GM18507 (cell line): Measurements from ENCODE around the gene HAO2.
"Not testable (repeated sequence)": the region's sequence is repeated elsewhere in the genome, so short reads cannot be mapped to it uniquely, and the experiment has no call there.

Source experiments
- DNase-seq: peaks from one replicate; pipeline ENCODE4 v3.0.0; 2011; ENCODE audit warnings: low read depth; ENCODE audit not compliant: insufficient read length; ENCODE audit errors: extremely low spot score
- FAIRE-seq: peaks from 2 replicates; lab custom pipeline; 2011; peaks lifted over from hg19 to GRCh38; lab: Jason Lieb, UNC

Gene HAO2

GRCh38 chr1:119368554-119368953, at the start of gene HAO2:
HAO2 (plus strand) TSS chr1:119368785; CDS start chr1:119381086, 12,301 bp downstream.
- DNase-seq (no peak), FAIRE-seq (no peak)

GRCh38 chr1:119320100-119320499, 48.5 kb upstream of the HAO2 start:
- FAIRE-seq (no peak), DNase-seq (no peak)

GRCh38 chr1:119321666-119322419, 46.7 kb upstream of the HAO2 start:
- no peak for DNase-seq
- FAIRE-seq: no peak

- DNase-seq (peak; percentile 35), FAIRE-seq (peak; percentile 89)
Measured at GRCh38 chr1:119323216-119323982, 45.2 kb upstream of the HAO2 start.

- DNase-seq: no peak
- FAIRE-seq: peak; percentile 81
Measured at GRCh38 chr1:119324198-119324597, 44.4 kb upstream of the HAO2 start.

- FAIRE-seq: no peak
Measured at GRCh38 chr1:119326251-119326650, 42.3 kb upstream of the HAO2 start.

GRCh38 chr1:119327094-119327449, 41.5 kb upstream of the HAO2 start:
- no peak for DNase-seq
- FAIRE-seq: no peak

More at GRCh38 chr1:119326251-119326650, 42.3 kb upstream of the HAO2 start:
- no peak for DNase-seq

GRCh38 chr1:119327450-119328155, 41.0 kb upstream of the HAO2 start:
- FAIRE-seq (peak; percentile 53), DNase-seq (no peak)

- FAIRE-seq: no peak
- DNase-seq: no peak
Measured at GRCh38 chr1:119329541-119330461, 38.8 kb upstream of the HAO2 start.

GRCh38 chr1:119330466-119331189, 38.0 kb upstream of the HAO2 start:
- no peak for FAIRE-seq

GRCh38 chr1:119331190-119331515, 37.4 kb upstream of the HAO2 start:
- DNase-seq (no peak), FAIRE-seq (no peak)

More at GRCh38 chr1:119330466-119331189, 38.0 kb upstream of the HAO2 start:
- no peak for DNase-seq

GRCh38 chr1:119331915-119332314, 36.7 kb upstream of the HAO2 start:
- FAIRE-seq (no peak), DNase-seq (no peak)

GRCh38 chr1:119332622-119333021, 36.0 kb upstream of the HAO2 start:
- FAIRE-seq (no peak), DNase-seq (no peak)

GRCh38 chr1:119333163-119333896, 35.3 kb upstream of the HAO2 start:
- no peak for DNase-seq
- no peak for FAIRE-seq

- not testable (repeated sequence) for FAIRE-seq, DNase-seq
Measured at GRCh38 chr1:119333897-119334250, 34.7 kb upstream of the HAO2 start.

- no peak for FAIRE-seq
- DNase-seq: no peak
Measured at GRCh38 chr1:119336848-119337247, 31.7 kb upstream of the HAO2 start.

GRCh38 chr1:119338004-119338403, 30.6 kb upstream of the HAO2 start:
- DNase-seq: no peak
- FAIRE-seq: no peak

- DNase-seq: no peak
- FAIRE-seq: no peak
Measured at GRCh38 chr1:119338757-119339156, 29.8 kb upstream of the HAO2 start.
